Measurements from ENCODE around the gene CYFIP1.

The CYFIP1 gene

DNA sequence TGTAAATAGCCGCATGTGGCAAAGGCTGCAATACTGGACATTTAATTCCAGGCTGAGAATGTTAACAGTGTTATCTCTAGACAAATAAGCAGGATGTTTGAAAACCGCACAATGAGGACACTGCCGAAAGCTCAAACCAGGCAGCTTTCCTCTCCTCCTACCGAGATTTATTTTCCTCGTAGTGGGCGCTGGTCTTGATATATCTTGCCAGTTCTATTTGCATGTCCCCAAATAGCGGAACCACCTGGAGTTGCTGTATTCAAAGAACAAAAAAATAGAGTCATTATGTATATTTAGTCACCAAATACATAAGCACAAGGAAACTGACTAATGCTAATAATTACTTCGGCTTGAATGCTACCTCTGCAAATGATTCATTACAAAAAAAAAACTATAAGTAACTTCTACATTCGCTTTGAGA is 46.5 kb downstream of the CYFIP1 start:
- no peak for TF ChIP-seq CTCF (conservative IDR thresholded peaks at IDR 0.05; ENCODE audit: low read depth, low read length)
- no peak overlapping the region for H3K4me3 ChIP-seq (ENCODE audit: low read depth, low read length)
- DNase-seq (ENCODE audit: low read depth) = peak; percentile 41

DNA sequence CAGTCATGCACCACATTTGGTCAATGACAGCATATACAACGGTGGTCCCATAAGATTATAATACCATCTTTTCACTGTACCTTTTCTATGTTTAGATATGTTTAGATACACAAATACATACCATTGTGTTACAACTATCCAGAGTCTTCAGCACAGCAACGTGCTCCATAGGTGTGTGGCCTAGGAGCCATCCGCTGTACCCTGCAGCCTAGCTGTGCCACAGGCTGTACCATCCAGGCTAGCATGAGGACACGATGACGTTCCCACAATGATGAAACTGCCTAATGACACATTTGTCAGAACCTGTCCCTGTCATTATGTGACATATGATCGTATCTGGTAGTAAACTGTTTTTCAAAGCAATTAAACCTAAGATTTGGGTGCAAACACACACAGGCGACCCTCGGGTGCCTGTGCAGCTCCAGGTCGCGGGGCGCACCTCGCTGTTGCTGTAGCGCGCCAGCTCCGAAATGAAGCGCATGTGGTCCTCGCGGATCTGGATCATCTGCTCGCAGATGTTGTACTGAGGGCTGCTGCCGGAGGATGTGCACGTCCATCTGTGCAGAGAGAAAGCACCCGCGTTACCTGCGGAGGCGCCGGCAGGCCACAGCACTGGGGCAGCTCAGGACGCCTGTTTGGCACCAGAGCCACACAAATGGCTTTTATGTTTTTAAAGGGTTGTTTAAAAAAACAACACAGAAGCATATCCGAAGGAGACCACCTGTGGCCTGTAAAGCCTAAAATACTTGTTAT is 48.2 kb downstream of the CYFIP1 start:
- H3K4me3 ChIP-seq (ENCODE audit: low read depth, low read length) = no peak overlapping the region
- no peak for TF ChIP-seq CTCF (conservative IDR thresholded peaks at IDR 0.05; ENCODE audit: low read depth, low read length)
- no peak for DNase-seq (ENCODE audit: low read depth)

- DNase-seq (ENCODE audit: low read depth) = no peak
- H3K4me3 ChIP-seq (ENCODE audit: low read depth, low read length) = no peak overlapping the region
- no peak for TF ChIP-seq CTCF (conservative IDR thresholded peaks at IDR 0.05; ENCODE audit: low read depth, low read length)
These were observed 49.2 kb downstream of the CYFIP1 start for GRCh38 chr15:22930782-22931484.

GRCh38 chr15:22927761-22928160 is 52.4 kb downstream of the CYFIP1 start:
- TF ChIP-seq CTCF (conservative IDR thresholded peaks at IDR 0.05; ENCODE audit: low read depth, low read length) = no peak
- H3K4me3 ChIP-seq (ENCODE audit: low read depth, low read length) = no peak overlapping the region
- no peak for DNase-seq (ENCODE audit: low read depth)

- TF ChIP-seq CTCF (conservative IDR thresholded peaks at IDR 0.05; ENCODE audit: low read depth, low read length) = no peak
- no peak overlapping the region for H3K4me3 ChIP-seq (ENCODE audit: low read depth, low read length)
- DNase-seq (ENCODE audit: low read depth) = no peak
These were observed 54.3 kb downstream of the CYFIP1 start for GRCh38 chr15:22925875-22926274.

DNA sequence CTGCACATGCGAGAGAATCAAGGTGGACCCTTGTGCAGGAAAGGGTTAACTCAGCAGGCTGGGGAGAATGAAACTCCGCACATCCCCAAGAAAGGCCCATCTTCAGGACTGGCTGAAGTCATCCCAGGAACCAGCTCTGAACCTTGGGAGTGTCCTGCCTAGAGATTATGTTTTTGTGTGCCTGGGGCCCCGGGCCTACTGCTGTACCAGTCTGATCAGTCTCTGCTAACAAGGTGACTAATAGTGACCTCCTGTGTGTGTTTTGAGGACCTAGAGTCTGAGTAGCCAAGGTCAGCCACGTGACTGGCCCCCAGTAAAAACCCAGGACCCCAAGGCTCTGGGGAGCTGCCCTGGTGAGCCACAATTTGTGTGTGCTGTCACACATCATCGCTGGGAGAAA is 58.2 kb downstream of the CYFIP1 start:
- TF ChIP-seq CTCF (conservative IDR thresholded peaks at IDR 0.05; ENCODE audit: low read depth, low read length) = no peak
- no peak for DNase-seq (ENCODE audit: low read depth)

More for the DNA sequence above, 58.2 kb downstream of the CYFIP1 start:
- no peak overlapping the region for H3K4me3 ChIP-seq (ENCODE audit: low read depth, low read length)
